Measurements from ENCODE around the gene DSCAML1. TPM values are rescaled to one million over a fixed set of nuclear protein-coding genes. Genes with fewer than 3 reads are reported as not detected.

DSCAML1 gene
- total and polyA plus RNA-seq, 9 of the 15 experiments (the other 6 are each of a cell fraction or from before 2014, with no cell fraction given) = not detected

GRCh38 chr11:117490911-117491310 lies 306.1 kb downstream of the DSCAML1 start:
- no peaks in the 10 kb centered on the region for H3K79me2 ChIP-seq (ENCODE audit: control insufficient read depth, insufficient read depth, low read length)
- no peak for DNase-seq (ENCODE audit: extremely low read depth in 1 of 4, low spot score in 3 of 4)
- TF ChIP-seq POLR2H (tag; IDR thresholded peaks at IDR 0.05; ENCODE audit: low read depth) (no peak), FOXA3 (CRISPR knock-in tag; conservative IDR thresholded peaks at IDR 0.05 in 1 of 2, IDR thresholded peaks at IDR 0.05 in 1 of 2) (no peak), CBX1 (IDR thresholded peaks at IDR 0.05; ENCODE audit: low read depth) (no peak), CHD4 (IDR thresholded peaks at IDR 0.05; ENCODE audit: insufficient read depth, insufficient replicate concordance, low read depth, low read length, poor library complexity, severe bottlenecking) (no peak), ELF2 (CRISPR knock-in tag; IDR thresholded peaks at IDR 0.05) (no peak), E2F3 (CRISPR knock-in tag; IDR thresholded peaks at IDR 0.05) (no peak), HEY1 (CRISPR knock-in tag; IDR thresholded peaks at IDR 0.05; ENCODE audit: borderline replicate concordance) (no peak), RFX7 (CRISPR knock-in tag; IDR thresholded peaks at IDR 0.05) (no peak), XRCC4 (IDR thresholded peaks at IDR 0.05; ENCODE audit: extremely low read depth, insufficient read depth, insufficient read length) (no peak), TRIM28 (IDR thresholded peaks at IDR 0.05) (no peak), ZNF785 (CRISPR knock-in tag; IDR thresholded peaks at IDR 0.05) (no peak), SMARCA5 (IDR thresholded peaks at IDR 0.05) (no peak), NELFE (IDR thresholded peaks at IDR 0.05; ENCODE audit: insufficient read depth, insufficient read length) (no peak)
- TF ChIP-seq, protein P1, sequence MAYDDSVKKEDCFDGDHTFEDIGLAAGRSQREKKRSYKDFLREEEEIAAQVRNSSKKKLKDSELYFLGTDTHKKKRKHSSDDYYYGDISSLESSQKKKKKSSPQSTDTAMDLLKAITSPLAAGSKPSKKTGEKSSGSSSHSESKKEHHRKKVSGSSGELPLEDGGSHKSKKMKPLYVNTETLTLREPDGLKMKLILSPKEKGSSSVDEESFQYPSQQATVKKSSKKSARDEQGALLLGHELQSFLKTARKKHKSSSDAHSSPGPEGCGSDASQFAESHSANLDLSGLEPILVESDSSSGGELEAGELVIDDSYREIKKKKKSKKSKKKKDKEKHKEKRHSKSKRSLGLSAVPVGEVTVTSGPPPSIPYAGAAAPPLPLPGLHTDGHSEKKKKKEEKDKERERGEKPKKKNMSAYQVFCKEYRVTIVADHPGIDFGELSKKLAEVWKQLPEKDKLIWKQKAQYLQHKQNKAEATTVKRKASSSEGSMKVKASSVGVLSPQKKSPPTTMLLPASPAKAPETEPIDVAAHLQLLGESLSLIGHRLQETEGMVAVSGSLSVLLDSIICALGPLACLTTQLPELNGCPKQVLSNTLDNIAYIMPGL (CRISPR knock-in tag; IDR thresholded peaks at IDR 0.05) = no peak
- ChIA-PET POLR2A (interaction anchor here (0.6 kb wide), 2 partner anchors 27 to 172 kb away, joined by 3 read pairs; no protein-coding TSS in a partner anchor), CTCF (ENCODE audit: low intra/inter-chr PET ratio) (no interaction called here)
- no TSS peak for BruUV-seq (replicated peaks)
- peaks cover 2% of the 10 kb centered on the region for H3K9me1 ChIP-seq (ENCODE audit: control insufficient read depth, insufficient read depth, low read length)
- H3K27ac ChIP-seq (ENCODE audit: extremely low read depth, low read depth, low read length) = no peak overlapping the region
- no peaks in the 10 kb centered on the region for H3K36me3 ChIP-seq (ENCODE audit: control insufficient read depth, insufficient read depth, low read length)
- no peak for ATAC-seq
- peaks cover 26 to 64% of the 10 kb centered on the region in 2 experiments; a peak in 4 of 5 replicates for H3K27me3 ChIP-seq (ENCODE audit: control insufficient read depth in 2 of 2, insufficient read depth in 2 of 2, low read length in 2 of 2)
- in situ Hi-C loops (cut with MboI) (no loop called here), intact Hi-C loops (cut with micrococcal nuclease) (no loop called here)
- no peak for FAIRE-seq
- H3K9me3 ChIP-seq (replicated peaks; ENCODE audit: control insufficient read depth, insufficient read depth, low read depth, low read length) = peaks cover 3% of the 10 kb centered on the region; the same call in 1 of the 2 replicates
- no peak overlapping the region for H3K4me3 ChIP-seq
- H4K20me1 ChIP-seq (replicated peaks; ENCODE audit: control insufficient read depth, insufficient read depth, low read length) = peaks cover 6% of the 10 kb centered on the region; the same call in 1 of the 2 replicates
- H2AFZ ChIP-seq (ENCODE audit: low read depth, low read length) = no peak overlapping the region
- peaks cover 0 to 5% of the 10 kb centered on the region in 2 experiments; a peak in 1 of 5 replicates for H3K4me1 ChIP-seq (replicated peaks in 1 of 2; ENCODE audit: control insufficient read depth in 2 of 2, insufficient read depth in 2 of 2, low read length in 2 of 2)
- H3K9ac ChIP-seq (ENCODE audit: insufficient read depth in 1 of 2, low read depth in 2 of 2, low read length in 2 of 2) = no peak overlapping the region
- no peak overlapping the region for H3K4me2 ChIP-seq (ENCODE audit: insufficient read depth, low read length)
- WGBS (ENCODE audit: insufficient coverage, low coverage, missing lambda C conversion rate) = 2% methylated on average over 6 of the region's 6 CpGs

All from K562 (cell line).